DMS153 treated with DMSO at 0.1 percent for 48 hours (cell line): Measurements from ENCODE around the gene RAB30.

Experiments
- DNase-seq: peaks from one replicate; lab custom pipeline; 2025; ENCODE audit not compliant: unreplicated experiment; lab: John Stamatoyannopoulos, UW

The RAB30 gene

GRCh38 chr11:83071567-83072349, at the start of gene RAB30:
Gene RAB30 (minus strand): TSS chr11:83071897. CDS start chr11:82997316, 74,581 bp downstream.
- peak; percentile 99 for DNase-seq

- DNase-seq, result no peak
These were observed 48.6 kb upstream of the RAB30 start for GRCh38 chr11:83120327-83120726.

- no peak for DNase-seq
These were observed 47.5 kb upstream of the RAB30 start for GRCh38 chr11:83119216-83119615.

GRCh38 chr11:83118814-83119213, 47.1 kb upstream of the RAB30 start:
- DNase-seq, result no peak

GRCh38 chr11:83116015-83116641, 44.4 kb upstream of the RAB30 start:
- DNase-seq, result no peak

GRCh38 chr11:83115551-83115950, 43.9 kb upstream of the RAB30 start:
- no peak for DNase-seq

GRCh38 chr11:83115026-83115425, 43.3 kb upstream of the RAB30 start:
- DNase-seq, result no peak

GRCh38 chr11:83112886-83113285, 41.2 kb upstream of the RAB30 start:
- no peak for DNase-seq

GRCh38 chr11:83105168-83105567, 33.5 kb upstream of the RAB30 start:
- no peak for DNase-seq

GRCh38 chr11:83102834-83103233, 31.1 kb upstream of the RAB30 start:
- DNase-seq, result no peak

GRCh38 chr11:83097429-83098075, 25.9 kb upstream of the RAB30 start:
- DNase-seq, result no peak

GRCh38 chr11:83093634-83094033, 21.9 kb upstream of the RAB30 start:
- DNase-seq, result no peak

- no peak for DNase-seq
These were observed 21.0 kb upstream of the RAB30 start for GRCh38 chr11:83092488-83093384.

GRCh38 chr11:83088965-83089364, 17.3 kb upstream of the RAB30 start:
- DNase-seq, result no peak

- DNase-seq, result peak; percentile 51
These were observed 15.3 kb upstream of the RAB30 start for GRCh38 chr11:83087035-83087434.

GRCh38 chr11:83079820-83080219, 8.1 kb upstream of the RAB30 start:
- no peak for DNase-seq

- no peak for DNase-seq
These were observed 6.6 kb upstream of the RAB30 start for GRCh38 chr11:83078269-83078668.

GRCh38 chr11:83073884-83074283, 2.2 kb upstream of the RAB30 start:
- DNase-seq, result no peak

- no peak for DNase-seq
These were observed 1.6 kb upstream of the RAB30 start for GRCh38 chr11:83073258-83073657.

GRCh38 chr11:83072350-83073242, 899 bp upstream of the RAB30 start:
- DNase-seq, result no peak
